Posterior cingulate gyrus (tissue), 11 donors: Measurements from ENCODE around the gene FAM210A.
"Not testable (repeated sequence)": the region's sequence is repeated elsewhere in the genome, so short reads cannot be mapped to it uniquely, and the experiment has no call there.

ENCODE experiments used
- DNase-seq, 10 donors: peaks; one replicate each; pipeline versions ENCODE4 v3.0.0 to v3.0.0-alpha.2; 2020 to 2021; ENCODE audit warnings: mixed read lengths in 3 of 10
- intact Hi-C: fragments of 100-400 bp; cut with DNase I; formaldehyde crosslinking; loops from one replicate; pipeline ENCODE4 v1.15.1; 2023

Gene FAM210A

DNA sequence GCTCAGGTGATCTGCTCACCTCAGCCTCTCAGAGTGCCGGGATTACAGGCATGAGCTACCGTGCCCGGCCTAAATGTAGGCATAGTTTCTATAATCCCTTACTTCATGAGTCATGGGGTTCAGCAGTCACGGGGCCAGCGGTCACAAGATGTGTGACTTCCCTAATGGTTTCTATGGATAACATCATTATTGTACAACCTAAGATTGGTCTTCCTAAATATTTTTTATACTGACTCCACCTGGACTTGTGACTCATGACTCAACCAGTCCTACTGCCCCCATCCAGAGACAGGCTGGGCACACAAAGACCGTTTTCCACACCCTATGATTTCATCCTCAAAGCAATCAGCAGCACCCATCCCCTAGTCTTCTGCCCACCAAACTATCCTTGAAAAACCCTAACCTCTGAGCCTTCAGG, 15.9 kb downstream of the FAM210A start:
- no peak for DNase-seq
- intact Hi-C loops = no loop called here

DNA sequence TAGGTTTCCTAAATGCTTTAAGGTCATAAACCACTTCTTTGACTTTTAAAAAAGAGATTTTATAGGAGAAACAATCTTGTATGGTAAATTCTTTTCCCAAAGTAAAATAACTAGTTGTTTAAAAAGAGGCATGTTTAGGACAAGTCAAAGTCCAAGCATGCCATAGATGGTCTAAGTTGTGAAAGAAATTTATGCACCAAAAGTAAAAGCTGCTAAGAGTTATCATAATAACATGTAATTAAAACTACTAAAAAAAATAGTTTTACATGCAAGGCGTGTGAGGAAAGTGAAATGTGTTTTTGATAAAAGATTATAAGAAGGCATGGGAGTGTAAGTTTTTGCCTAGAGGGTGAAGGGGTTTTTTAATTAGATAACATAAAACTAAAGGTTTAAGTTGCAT, 22.5 kb downstream of the FAM210A start:
- DNase-seq = no peak
- intact Hi-C loops = no loop called here

DNA sequence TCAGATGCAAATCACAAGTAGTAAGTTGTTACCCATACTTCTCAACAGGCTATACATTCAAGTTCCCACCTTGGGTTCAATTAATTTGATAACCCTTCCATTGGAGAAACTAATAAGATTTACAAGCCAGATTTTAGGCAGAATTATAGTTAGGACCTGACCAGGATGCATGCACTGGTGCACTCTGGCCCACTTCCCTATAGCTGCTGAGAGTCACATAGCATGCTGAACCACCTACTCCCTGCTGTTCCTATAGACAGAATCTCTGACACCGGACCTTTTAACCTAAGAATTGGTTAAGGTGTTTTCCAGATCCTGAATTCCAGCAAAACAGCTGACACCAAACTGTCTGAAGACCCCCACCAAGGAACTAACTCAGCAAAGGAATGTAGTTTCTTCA, 26.2 kb downstream of the FAM210A start:
- DNase-seq = no peak
- intact Hi-C loops = no loop called here

DNA sequence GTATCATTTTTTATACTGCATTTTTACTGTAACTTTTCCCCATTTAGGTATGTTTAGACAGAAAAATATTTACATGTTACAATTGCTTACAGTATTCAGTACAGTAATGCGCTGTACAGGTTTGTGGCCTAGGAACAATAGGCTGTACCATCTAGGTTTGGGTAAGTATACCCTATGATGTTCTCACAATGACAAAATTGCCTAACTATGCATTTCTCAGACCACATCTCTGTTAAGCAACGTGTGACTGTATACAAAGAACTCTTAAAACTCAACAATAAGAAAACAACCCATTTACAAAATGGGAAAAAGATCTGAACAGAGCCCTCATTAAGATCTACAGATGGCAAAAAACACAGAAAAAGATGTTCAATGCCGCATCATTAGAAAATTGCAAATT, 29.4 kb downstream of the FAM210A start:
- no peak for DNase-seq
- intact Hi-C loops = no loop called here

DNA sequence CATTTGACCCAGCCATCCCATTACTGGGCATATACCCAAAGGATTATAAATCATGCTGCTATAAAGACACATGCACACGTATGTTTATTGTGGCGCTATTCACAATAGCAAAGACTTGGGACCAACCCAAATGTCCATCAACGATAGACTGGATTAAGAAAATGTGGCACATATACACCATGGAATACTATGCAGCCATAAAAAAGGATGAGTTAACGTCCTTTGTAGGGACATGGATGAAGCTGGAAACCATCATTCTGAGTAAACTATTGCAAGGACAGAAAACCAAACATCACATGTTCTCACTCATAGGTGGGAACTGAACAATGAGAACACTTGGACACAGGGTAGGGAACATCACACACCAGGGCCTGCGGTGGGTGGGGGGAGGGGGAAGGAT, 31.0 kb downstream of the FAM210A start:
- DNase-seq, intact Hi-C loops: not testable (repeated sequence)

DNA sequence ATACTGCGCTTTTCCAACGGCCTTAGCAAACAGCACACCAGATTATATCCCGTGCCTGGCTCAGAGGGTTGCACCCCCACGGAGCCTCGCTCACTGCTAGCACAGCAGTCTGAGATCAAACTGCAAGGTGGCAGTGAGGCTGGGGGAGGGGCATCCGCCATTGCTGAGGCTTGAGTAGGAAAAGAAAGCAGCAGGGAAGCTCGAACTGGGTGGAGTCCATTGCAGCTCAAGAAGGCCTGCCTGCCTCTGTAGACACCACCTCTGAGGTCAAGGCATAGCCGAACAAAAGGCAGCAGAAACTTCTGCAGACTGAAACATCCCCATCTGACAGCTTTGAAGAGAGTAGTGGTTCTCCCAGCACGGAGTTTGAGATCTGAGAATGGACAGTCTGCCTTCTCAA, 36.3 kb downstream of the FAM210A start:
- DNase-seq = not testable (repeated sequence)

DNA sequence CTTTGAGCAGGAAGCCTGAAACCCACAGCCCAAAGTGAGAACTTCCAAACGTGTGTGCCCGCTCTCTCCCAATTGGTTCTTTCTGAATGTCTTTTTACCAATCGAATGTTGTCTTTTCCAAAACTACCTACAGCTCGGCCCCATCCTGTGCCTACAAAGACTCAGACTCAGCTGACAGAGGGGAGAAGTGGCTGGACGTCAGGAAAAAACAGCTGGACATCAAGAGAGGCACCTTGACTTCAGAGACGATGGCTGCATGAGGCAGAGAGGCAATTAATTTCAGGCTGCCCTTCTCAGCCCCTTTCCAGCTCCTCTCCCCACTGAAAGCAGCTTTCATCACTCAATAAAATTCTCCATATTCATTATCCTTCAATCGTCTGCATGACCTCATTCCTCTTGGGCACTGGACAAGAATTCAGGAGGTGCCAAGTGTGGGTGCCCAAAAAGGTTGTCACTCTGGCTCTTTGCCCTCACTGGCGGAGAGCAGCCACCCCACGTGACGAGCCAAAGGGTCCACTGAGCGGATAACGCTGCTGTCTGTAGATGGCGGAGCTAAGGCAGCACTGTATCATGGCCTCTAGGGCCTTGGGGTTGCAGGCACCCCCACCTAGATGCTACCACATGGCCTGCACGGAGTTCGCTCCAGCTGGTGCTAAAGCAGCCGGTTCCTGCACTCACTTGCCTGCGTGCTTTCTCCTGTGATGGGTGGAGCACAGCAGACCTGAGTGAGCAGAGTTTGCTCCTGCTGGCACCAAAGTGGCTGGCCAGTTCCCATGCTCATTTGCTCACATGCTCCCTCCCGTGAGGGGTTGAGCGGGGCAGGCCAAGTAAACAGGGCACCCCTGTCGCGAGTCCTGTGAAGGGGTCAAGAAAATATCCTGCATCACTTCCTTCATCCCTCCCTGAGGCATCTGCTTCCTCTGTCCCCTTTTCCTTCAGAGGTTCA, 37.9 kb downstream of the FAM210A start:
- intact Hi-C loops = no loop called here
- peak in 3 of 10 donors; percentile 11 to 67 (median 49) for DNase-seq

More for the DNA sequence above, 36.3 kb downstream of the FAM210A start:
- intact Hi-C loops = not testable (repeated sequence)

DNA sequence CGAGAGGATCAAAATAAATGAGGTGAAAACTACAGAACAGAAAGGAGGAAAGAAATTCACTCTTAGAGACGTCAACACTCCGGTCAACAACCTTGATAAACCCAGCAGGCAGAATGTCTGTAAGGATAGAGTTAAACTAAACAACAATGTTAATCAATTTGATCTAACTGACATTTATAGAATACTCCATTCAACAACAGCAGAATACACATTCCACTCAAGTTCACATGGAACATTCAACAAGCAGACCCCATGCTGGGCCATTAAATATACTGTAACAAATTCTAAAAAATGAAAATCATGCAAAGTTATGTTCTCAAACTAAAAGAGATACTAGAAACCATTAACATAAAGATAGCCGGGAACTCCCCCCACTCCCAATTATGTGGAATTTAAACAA, 41.8 kb downstream of the FAM210A start:
- no peak for DNase-seq
- intact Hi-C loops = no loop called here

DNA sequence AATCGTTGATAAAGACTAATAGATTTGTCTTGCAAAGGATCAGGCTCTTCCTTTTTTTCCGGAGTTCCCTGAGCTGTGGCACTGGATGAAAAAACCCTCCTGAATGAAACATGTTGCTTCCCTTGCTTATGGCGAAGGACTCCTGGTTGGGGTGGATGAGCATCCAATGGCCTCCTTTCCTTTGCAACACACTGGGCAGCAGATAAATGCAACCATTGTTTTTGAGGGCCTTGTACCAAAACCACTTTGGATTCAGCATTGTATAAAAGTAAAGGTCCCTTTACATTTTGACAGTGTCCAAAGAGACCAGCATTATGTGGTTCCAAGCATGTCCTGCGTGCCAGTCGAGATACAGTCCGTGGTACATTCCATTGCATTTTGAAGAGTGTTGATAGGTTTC, 44.7 kb downstream of the FAM210A start:
- no peak for DNase-seq
- intact Hi-C loops = no loop called here

DNA sequence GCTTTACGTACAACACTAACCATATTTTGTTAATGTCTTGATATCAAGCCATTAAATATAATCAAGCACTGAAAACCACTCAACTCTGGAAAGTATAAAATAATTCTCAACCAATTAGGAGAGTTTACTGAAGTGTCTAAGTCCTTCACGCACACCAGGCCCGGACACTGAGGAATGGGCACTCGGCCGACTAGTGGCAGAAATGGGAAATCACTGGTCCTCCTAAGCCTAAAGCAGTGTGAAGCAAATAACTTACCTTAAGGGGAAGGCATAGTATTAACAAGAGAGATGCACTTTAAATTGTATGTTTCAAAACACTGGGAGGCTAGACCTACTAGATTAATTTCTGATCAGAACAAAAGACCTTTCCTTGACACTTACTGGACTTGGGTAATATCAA, 45.7 kb downstream of the FAM210A start:
- peak in 4 of 10 donors; percentile 25 to 86 (median 50) for DNase-seq
- intact Hi-C loops = no loop called here

DNA sequence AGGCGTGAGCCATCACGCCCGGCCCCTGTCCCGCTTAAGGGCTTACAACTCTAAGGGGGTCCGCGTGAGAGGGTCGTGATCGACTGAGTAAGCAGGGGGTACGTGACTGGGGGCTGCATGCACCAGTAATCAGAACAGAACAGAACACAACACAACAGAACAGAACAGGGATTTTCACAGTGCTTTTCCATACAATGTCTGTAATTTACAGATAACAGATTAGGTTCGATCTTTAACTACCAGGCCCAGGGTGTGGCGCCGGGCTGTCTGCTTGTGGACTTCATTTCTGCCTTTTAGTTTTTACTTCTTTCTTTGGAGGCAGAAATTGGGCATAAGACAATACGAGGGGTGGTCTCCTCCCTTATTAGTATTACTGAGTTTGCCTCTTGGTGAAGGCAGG, 49.0 kb downstream of the FAM210A start:
- DNase-seq, intact Hi-C loops: not testable (repeated sequence)

DNA sequence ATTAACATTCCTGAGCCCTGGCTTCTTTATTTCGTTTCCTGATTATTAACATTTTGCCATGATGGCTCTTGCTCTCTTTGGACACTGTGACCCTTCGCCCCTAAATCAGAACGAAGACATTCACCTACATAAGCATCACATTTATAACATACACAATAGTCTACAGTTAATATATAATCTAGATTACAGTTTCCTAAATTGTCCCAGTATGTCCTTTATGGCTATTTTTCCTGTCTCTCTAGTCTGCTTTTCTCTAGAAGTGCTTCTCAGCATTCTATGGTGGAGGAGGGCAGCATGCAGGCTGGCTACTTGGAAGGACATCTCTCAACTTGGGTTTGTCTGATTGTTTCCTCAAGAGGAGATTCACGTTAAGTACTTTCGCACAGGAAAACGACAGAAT, 49.9 kb downstream of the FAM210A start:
- DNase-seq = no peak
- intact Hi-C loops = no loop called here

DNA sequence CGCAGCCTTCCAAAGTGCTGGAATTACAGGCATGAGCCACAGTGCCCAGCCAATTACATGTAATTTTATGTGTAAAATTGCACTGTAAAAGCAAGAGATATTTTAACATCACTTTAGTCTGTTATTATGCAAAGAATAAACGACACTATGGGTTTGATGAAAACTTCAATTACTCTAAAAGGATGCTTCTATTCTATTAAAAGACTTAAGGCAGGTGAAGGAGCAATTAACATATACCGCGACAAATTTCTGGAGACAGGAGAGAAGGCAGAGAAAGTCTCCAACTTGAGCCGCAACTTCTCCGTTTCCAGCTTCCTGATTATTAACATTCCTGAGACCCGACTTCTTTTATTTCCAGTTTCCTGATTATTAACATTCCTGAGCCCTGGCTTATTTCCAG, 53.7 kb downstream of the FAM210A start:
- DNase-seq = no peak
- intact Hi-C loops = no loop called here

DNA sequence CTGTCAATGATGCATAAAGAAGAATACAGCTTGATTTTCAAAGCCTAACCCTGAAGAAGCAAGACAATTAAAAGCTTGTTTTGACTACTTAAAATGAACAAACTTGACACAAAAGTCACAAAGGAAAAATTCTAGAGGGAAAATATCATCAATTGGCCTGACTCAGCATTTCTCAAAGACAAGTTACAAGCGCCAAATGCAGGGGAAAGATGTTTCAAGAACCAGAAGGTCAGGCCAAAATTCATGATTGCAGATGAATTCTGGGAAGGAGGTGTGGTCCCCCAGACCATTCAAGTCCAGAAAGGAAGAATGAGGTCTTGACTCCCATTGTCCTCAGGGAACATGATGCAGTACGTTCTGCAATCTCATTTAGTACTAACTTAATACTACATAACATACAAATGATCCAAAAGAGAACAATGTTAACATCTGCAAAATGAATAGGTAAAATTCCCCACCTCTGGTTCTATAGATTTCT, 64.5 kb downstream of the FAM210A start:
- intact Hi-C loops = no loop called here
- DNase-seq = no peak

DNA sequence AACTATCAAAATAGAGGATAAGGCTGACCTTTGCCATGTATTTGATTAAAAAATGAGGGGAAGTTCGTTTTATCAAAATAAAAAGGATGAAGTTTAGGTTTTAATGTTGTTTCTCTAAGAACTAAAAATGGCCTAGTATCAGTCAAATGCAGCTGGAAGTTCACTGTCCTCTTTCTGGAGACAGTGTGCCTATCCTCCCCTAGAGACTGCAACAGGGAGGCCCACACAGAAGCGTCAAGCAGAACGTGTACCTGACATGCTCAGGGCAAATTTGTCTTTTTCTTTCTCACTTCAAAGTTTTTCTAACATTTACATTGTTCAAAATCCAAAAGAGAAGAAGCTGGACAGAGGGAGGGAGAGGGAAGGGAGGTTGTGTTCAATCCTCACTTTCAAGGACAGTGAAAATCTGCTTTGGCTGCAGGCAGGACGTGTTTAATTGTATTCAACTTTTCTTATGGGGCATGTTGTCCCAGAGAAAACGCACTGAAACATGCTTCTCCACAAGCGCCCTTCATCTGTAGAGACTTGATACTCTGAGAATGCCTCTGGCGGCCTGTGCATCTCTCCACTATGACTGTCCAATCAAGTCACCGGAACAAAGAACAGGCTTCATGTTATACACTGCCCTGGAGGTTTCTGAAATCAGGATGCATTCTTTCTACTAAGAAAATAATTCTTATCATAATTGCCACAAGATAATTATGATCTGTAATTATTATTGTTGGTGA, 65.1 kb downstream of the FAM210A start:
- DNase-seq = no peak
- intact Hi-C loops = no loop called here

DNA sequence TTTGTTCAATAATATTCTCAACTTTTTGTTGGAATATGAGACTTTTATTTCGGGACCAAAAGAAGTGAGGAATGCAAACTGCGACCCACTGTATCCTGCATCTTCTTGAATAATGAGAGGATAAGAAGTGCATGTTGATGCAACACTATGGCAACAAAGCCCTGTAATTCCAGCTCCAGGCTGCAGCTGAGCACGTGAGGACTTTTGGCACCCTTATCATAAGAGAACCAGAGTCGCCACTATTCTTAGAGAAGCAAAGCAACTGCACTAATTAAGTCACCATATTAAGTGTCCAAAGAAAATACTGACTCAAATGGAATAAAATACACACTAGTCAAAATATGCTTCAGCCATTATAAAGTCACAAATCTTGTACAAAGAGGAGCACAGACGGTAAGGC, 65.8 kb downstream of the FAM210A start:
- intact Hi-C loops = no loop called here
- no peak for DNase-seq

DNA sequence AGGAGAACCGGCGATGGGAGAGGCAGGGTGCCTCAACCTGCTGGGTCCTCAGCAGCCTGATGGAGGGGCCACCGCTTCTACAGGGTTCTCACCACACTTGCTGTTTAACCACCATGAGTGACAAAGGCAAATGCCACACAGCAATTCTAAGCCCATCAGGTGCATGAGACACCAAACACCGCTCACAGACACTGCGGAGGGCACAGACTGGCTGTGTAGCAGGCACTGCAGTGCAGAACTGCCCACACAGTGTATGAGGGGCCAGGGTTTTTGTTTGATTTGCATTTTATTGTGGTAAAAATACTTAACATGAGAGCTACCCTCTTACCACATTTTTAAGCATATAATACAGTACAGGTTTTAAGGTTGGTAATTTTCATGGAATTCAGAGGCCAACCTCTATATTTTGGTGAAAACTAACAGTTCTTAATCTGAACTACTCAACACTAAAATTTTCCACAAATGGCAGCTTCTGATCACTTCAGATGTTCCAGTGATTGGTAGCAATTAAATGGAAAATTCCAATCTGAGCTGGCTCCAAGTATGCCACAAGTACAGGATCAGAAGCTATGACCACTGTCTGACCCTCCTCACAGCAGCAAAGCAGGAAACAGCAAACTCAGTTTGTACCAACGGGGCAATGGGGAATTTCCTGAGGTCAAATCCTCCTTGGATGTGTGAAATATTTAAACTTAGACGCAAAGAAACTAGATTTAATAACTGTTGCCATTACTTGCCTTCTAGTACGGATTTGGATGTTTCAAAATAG, 67.7 kb downstream of the FAM210A start:
- intact Hi-C loops = no loop called here
- no peak for DNase-seq

DNA sequence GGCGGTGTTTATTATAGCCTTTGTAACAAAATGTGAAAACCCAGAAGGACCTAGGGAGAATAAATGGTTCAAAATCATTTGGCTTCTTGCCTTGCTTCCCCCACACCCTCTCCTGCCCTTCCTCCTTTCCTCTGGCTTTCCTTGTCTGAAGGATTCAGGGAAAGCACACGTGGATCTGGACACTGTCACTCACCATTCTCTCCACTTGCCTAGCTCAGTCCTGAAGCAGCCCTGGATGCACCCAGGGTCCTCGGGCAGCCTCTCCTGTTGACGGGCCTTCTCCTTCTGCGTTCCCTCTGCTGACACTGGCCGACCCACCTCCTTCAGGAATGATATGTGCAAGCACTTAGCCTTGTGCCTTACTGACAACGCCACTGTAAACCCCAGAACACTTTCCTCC, 68.4 kb downstream of the FAM210A start:
- intact Hi-C loops = no loop called here
- no peak for DNase-seq

DNA sequence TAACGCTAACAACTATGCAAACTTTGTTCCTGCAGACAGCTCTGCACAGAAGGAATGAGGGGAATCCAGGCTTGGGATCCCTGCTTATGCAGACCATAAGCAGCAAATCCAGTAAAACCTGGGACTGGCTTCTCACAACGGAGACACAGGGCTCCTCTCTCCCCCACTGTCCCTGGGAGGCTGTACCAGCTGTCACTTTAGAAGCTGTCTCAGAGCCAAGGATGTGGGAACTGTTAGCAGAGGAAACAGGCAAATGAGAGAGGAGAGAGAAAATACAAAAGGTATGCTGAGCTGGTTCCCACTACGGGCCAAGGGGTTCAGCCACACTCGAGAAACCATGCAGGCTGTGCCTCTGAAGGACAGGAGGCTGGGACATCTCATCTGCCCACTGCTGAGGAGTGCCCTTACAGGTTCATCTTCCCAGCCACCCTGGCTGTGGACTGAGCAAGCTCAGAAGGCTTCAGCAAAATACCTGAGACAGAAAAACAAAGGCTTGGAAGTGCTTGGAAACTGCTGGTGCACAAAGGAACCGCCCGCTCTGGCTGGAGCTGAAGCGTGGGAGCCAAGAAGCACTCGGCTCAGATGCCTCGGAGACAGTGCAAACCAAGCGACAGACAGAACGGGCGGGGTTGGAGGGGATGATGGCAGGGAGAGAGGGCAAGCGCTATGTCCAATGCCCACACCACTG, 72.5 kb downstream of the FAM210A start:
- DNase-seq = peak in 8 of 10 donors; percentile 42 to 92 (median 60)

More for the DNA sequence above, 72.5 kb downstream of the FAM210A start:
- intact Hi-C loops = no loop called here
